Smooth muscle cell (in vitro differentiated cells): Measurements from ENCODE around the gene ACTR3C. TPM values are rescaled to one million over a fixed set of nuclear protein-coding genes. Genes with fewer than 3 reads are reported as not detected.

Source experiments
- DNase-seq: peaks from one replicate; lab custom pipeline; 2025; ENCODE audit not compliant: unreplicated experiment; lab: John Stamatoyannopoulos, UW
- H2AFZ ChIP-seq: fragments of 200-600 bp; sonication (generic); 2 replicates; pipeline ENCODE4 v1.6.0; 2016; ENCODE audit warnings: antibody characterized with exemption, low read depth, mild to moderate bottlenecking
- H3F3A ChIP-seq: fragments of 200-600 bp; sonication (generic); 2 replicates; pipeline ENCODE4 v1.6.0; 2017; ENCODE audit warnings: antibody characterized with exemption, low read depth
- H3K27ac ChIP-seq: fragments of 200-600 bp; sonication (generic); 2 replicates; pipeline ENCODE4 v1.5.1; 2016; ENCODE audit warnings: low read depth, mild to moderate bottlenecking
- H3K27me3 ChIP-seq: fragments of 200-600 bp; sonication (generic); 2 replicates; pipeline ENCODE4 v1.6.1; 2016; ENCODE audit warnings: low read depth, mild to moderate bottlenecking
- H3K36me3 ChIP-seq: fragments of 200-600 bp; sonication (generic); 2 replicates; pipeline ENCODE4 v1.5.1; 2016; ENCODE audit warnings: low read depth
- H3K4me1 ChIP-seq: fragments of 200-600 bp; sonication (generic); 2 replicates; pipeline ENCODE4 v1.5.1; 2016; ENCODE audit warnings: low read depth
- H3K4me2 ChIP-seq: fragments of 200-600 bp; sonication (generic); 2 replicates; pipeline ENCODE4 v1.6.0; 2016; ENCODE audit warnings: mild to moderate bottlenecking
- H3K4me3 ChIP-seq: fragments of 200-600 bp; sonication (generic); 2 replicates; pipeline ENCODE4 v1.5.1; 2016; ENCODE audit warnings: mild to moderate bottlenecking
- H3K79me2 ChIP-seq: fragments of 200-600 bp; sonication (generic); 2 replicates; pipeline ENCODE4 v1.6.0; 2016; ENCODE audit warnings: low read depth, mild to moderate bottlenecking
- H3K9ac ChIP-seq: fragments of 200-600 bp; sonication (generic); 2 replicates; pipeline ENCODE4 v1.6.0; 2016; ENCODE audit warnings: low read depth
- H3K9me3 ChIP-seq: fragments of 200-600 bp; sonication (generic); replicated peaks from 2 replicates; pipeline ENCODE4 v1.5.1; 2016; ENCODE audit warnings: low read depth
- H4K20me1 ChIP-seq: fragments of 200-600 bp; sonication (generic); 2 replicates; pipeline ENCODE4 v1.6.0; 2016; ENCODE audit warnings: low read depth
- WGBS: methylation state at CpG from one replicate; pipeline ENCODE4 v1.1.7; 2016; ENCODE audit warnings: low lambda C conversion rate; 5-methylcytosine and 5-hydroxymethylcytosine counted together
- polyA plus RNA-seq: library from polyadenylated mRNA; unstranded; fragments of >200 nt; fragmentation: Nextera tagmentation; extraction: Ambion mirVana; gene quantifications from 2 replicates; pipeline ENCODE4 v1.2.1, GENCODE V29; 2016
- total RNA-seq: library from RNA; depleted of rRNA; stranded (reverse); fragments of >200 nt; gene quantifications from 2 replicates; pipeline ENCODE4 v1.2.3, GENCODE V29; 2014
- TF ChIP-seq, protein P1 (sequence below): fragments of 200-600 bp; sonication (generic); IDR thresholded peaks from 2 replicates; pipeline ENCODE4 v1.5.1; 2017; ENCODE audit warnings: borderline replicate concordance, mild to moderate bottlenecking, antibody characterized with exemption; ENCODE audit not compliant: insufficient read depth, poor library complexity, severe bottlenecking

The ACTR3C gene
- total and polyA plus RNA-seq, 2 experiments from 2014 or later: 0.89 to 7.6 TPM

DNA sequence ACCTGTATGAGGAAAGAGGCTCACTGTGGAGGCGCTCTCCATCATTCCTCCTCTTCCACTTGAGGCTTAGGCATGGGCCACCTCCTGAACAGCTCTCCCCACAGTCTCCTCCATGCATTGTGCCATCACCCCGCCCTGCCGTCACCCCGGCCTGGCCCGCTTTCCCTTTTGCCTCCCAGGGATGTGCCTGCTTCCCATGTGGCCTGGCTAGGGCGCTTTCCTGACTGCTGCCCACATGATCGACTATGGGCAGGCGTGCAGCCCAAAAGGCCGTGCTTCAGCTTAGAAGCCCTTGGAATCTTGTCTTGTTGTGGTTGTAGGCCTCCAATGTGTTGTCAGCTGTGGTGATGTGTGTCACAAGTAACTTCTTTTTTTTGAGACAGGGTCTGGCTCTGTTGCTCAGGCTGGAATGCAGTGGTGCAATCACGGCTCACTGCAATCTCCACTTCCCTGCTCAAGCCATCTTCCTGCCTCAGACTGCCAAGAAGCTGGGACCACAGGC lies 1.8 kb upstream of the ACTR3C start:
- Histone ChIP-seq H4K20me1 (no peaks in the 10 kb centered on the region), H3K36me3 (no peaks in the 10 kb centered on the region), H3K9ac (no peak overlapping the region), H2AFZ (no peak overlapping the region), H3K9me3 (no peaks in the 10 kb centered on the region), H3K4me2 (peak overlapping the region; percentile 92), H3K4me1 (peaks cover 13% of the 10 kb centered on the region), H3K27me3 (no peaks in the 10 kb centered on the region), H3K4me3 (no peak overlapping the region), H3K79me2 (no peaks in the 10 kb centered on the region), H3K27ac (peak overlapping the region; percentile 7), H3F3A (no peaks in the 10 kb centered on the region)
- TF ChIP-seq, protein P1, sequence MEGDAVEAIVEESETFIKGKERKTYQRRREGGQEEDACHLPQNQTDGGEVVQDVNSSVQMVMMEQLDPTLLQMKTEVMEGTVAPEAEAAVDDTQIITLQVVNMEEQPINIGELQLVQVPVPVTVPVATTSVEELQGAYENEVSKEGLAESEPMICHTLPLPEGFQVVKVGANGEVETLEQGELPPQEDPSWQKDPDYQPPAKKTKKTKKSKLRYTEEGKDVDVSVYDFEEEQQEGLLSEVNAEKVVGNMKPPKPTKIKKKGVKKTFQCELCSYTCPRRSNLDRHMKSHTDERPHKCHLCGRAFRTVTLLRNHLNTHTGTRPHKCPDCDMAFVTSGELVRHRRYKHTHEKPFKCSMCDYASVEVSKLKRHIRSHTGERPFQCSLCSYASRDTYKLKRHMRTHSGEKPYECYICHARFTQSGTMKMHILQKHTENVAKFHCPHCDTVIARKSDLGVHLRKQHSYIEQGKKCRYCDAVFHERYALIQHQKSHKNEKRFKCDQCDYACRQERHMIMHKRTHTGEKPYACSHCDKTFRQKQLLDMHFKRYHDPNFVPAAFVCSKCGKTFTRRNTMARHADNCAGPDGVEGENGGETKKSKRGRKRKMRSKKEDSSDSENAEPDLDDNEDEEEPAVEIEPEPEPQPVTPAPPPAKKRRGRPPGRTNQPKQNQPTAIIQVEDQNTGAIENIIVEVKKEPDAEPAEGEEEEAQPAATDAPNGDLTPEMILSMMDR: no peak
- 77% methylated on average over 10 of the region's 10 CpGs for WGBS
- no peak for DNase-seq

DNA sequence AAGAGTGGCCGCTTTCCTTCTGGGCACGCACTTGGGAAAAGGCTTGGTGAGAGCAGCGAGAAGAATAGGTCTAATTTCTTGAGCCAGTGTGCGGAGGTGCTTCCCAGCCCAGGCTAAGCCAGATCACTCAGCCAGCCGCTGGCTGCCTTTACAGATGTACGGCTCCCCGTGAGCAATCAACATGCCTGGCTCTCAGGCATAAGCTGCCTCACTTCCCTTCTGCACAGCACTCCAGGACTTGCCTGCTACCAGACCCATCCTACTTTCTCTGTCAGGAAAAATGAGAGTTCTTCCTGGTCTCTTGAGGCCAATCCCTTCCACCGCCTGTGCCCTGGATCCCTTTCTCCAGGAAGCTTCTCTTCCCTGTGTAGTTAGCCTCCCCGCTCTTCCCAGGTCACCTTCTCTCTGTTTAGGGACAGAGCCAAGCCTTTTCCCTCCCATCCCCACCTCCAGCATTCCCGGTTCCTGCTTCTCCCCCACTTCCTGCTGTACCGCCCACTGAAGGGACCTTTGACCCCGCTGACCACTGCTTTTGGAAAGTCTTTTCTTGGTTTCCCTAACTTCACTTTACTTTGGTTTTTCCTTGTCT lies 1.1 kb upstream of the ACTR3C start:
- DNase-seq: no peak
- Histone ChIP-seq H3K9me3 (no peaks in the 10 kb centered on the region), H3K27me3 (no peaks in the 10 kb centered on the region), H3K4me2 (peak overlapping the region; percentile 92), H3K79me2 (no peaks in the 10 kb centered on the region), H3K9ac (no peak overlapping the region), H2AFZ (peak overlapping the region; percentile 98), H3F3A (no peaks in the 10 kb centered on the region), H3K4me3 (peak overlapping the region; percentile 63), H4K20me1 (no peaks in the 10 kb centered on the region), H3K4me1 (peaks cover 13% of the 10 kb centered on the region), H3K36me3 (no peaks in the 10 kb centered on the region), H3K27ac (peak overlapping the region; percentile 7)
- 43% methylated on average over 12 of the region's 12 CpGs for WGBS
- TF ChIP-seq, protein P1: no peak

DNA sequence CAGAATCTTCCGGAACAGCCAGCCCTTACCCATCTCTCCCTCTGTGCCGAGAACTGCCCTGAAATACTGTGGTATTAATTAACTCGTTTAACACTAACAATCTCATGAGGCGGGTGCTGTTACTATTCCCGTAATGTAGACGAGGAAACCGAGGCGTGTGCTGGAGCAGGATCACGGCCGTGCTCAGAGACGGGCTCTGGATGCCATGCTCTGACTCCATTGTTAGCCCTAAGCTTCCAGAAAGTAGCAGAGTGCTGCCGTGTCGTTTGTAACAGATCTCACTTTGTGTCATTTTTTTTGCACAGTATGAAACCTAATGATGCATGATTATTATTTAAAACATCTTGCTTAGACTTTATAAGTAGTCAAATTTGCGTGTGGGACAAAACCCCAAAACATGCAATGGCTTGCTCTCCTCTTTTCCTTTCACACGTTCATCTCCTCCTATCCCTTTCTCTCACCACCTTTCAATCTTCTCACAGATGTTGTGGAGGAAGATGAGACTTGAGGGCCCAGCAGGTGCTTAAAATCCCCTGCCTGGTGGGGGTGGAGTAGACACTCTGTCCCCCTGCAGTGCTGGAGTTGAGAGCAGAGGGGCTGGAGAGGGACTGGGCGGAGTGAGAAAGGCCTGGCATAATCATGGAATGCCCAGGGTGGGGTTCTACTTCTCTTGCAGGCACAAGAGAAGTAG lies 482 bp upstream of the ACTR3C start:
- Histone ChIP-seq H3K4me2 (peak overlapping the region; percentile 92), H3K9me3 (no peaks in the 10 kb centered on the region), H3F3A (no peaks in the 10 kb centered on the region), H3K4me1 (peaks cover 13% of the 10 kb centered on the region), H3K79me2 (no peaks in the 10 kb centered on the region), H2AFZ (peak overlapping the region; percentile 98), H4K20me1 (no peaks in the 10 kb centered on the region), H3K36me3 (no peaks in the 10 kb centered on the region), H3K9ac (peak overlapping the region; percentile 47), H3K4me3 (peak overlapping the region; percentile 63), H3K27me3 (no peaks in the 10 kb centered on the region), H3K27ac (no peak overlapping the region)
- TF ChIP-seq, protein P1: no peak
- WGBS: 24% methylated on average over 16 of the region's 16 CpGs
- no peak for DNase-seq
